ENCODE data around the gene PWWP2B. TPM values are rescaled to one million over a fixed set of nuclear protein-coding genes. Genes with fewer than 3 reads are reported as not detected.

The PWWP2B gene
- total and polyA plus RNA-seq, 2 of the 8 experiments (the other 6 are each of a cell fraction or from before 2014, with no cell fraction given): 5.3 to 10.8 TPM

- no peak for FAIRE-seq
- CTCF ChIA-PET (ENCODE audit: partially characterized antibody): interaction anchor here (0.9 to 1.6 kb wide), 6 partner anchors 9 to 64 kb away, joined by 3 to 5 read pairs (median 3); no protein-coding TSS in a partner anchor
- Histone ChIP-seq H2BK12ac (ENCODE audit: low read depth, low read length) (peak overlapping the region; percentile 71; the same call in 1 of the 2 replicates), H3K79me2 (ENCODE audit: control insufficient read depth in 1 of 2, insufficient read depth in 2 of 2, low read length in 2 of 2) (no peaks in the 10 kb centered on the region), H3K27me3 (replicated peaks in 1 of 4; ENCODE audit: control insufficient read depth in 3 of 4, extremely low read depth in 1 of 4, insufficient read depth in 3 of 4, low read length in 3 of 4) (no peaks in the 10 kb centered on the region), H3K79me1 (ENCODE audit: low read depth, low read length) (no peaks in the 10 kb centered on the region), H3K4me3 (ENCODE audit: extremely low read depth in 1 of 4, insufficient read depth in 2 of 4, low read depth in 3 of 4, low read length in 4 of 4) (no peak overlapping the region), H3K9me3 (ENCODE audit: insufficient read depth in 2 of 2, low read depth in 1 of 2, low read length in 1 of 2) (no peaks in the 10 kb centered on the region), H4K5ac (ENCODE audit: insufficient read length, low read depth, low read length) (peak overlapping the region; percentile 48), H3K18ac (ENCODE audit: extremely low read depth, low read length) (peak overlapping the region; percentile 75), H2BK20ac (ENCODE audit: low read length) (0 out of 2 replicates have a peak overlapping the region, but pooled peaks have one; percentile 80), H3K56ac (replicated peaks; ENCODE audit: insufficient read length, low read depth, low read length) (peak overlapping the region; percentile 25), H3K14ac (ENCODE audit: insufficient read length) (no peak overlapping the region), H2BK120ac (replicated peaks; ENCODE audit: low read depth, low read length) (peak overlapping the region; percentile 63), H3K4me1 (replicated peaks in 1 of 4; ENCODE audit: control insufficient read depth in 3 of 4, insufficient read depth in 4 of 4, low read length in 3 of 4) (peaks cover 0 to 12% (median 9%) of the 10 kb centered on the region in 4 experiments; a peak in 6 of 7 replicates), H2BK5ac (ENCODE audit: low read depth, low read length) (peak overlapping the region; percentile 52; the same call in 1 of the 2 replicates), H2AFZ (ENCODE audit: low read length) (no peak overlapping the region), H3K4ac (replicated peaks; ENCODE audit: insufficient read length, low read depth, low read length) (no peak overlapping the region), H3K36me3 (ENCODE audit: control insufficient read depth in 2 of 4, insufficient read depth in 4 of 4, low read length in 3 of 4) (no peaks in the 10 kb centered on the region), H3K4me2 (ENCODE audit: insufficient read depth in 1 of 2, low read depth in 2 of 2, low read length in 2 of 2) (no peak overlapping the region), H4K8ac (ENCODE audit: extremely low read depth, insufficient read depth, low read length) (peak overlapping the region; percentile 75; the same call in 1 of the 2 replicates), H3K23ac (ENCODE audit: insufficient read length) (no peak overlapping the region), H4K91ac (replicated peaks; ENCODE audit: insufficient read length, low read length) (peak overlapping the region; percentile 77), H4K20me1 (replicated peaks in 1 of 2; ENCODE audit: control insufficient read depth in 1 of 2, insufficient read depth in 2 of 2, low read length in 2 of 2) (peaks cover 0 to 7% of the 10 kb centered on the region in 2 experiments), H2BK15ac (ENCODE audit: low read length) (peak overlapping the region; percentile 66), H3K9ac (replicated peaks in 1 of 4; ENCODE audit: extremely low read depth in 1 of 4, low read depth in 3 of 4, low read length in 3 of 4) (no peak overlapping the region), H2AK5ac (ENCODE audit: low read depth, low read length) (0 out of 2 replicates have a peak overlapping the region, but pooled peaks have one; percentile 53), H3K23me2 (ENCODE audit: low read depth, low read length) (peaks cover 8% of the 10 kb centered on the region; the same call in 1 of the 2 replicates), H3K27ac (ENCODE audit: low read depth, low read length) (no peak overlapping the region)
- DNase-seq (ENCODE audit: low read depth in 1 of 2, low spot score in 2 of 2): no peak
- TF ChIP-seq EZH2 (IDR thresholded peaks at IDR 0.05; ENCODE audit: low read depth, low read length, severe bottlenecking) (peak; percentile 27), SRF (IDR thresholded peaks at IDR 0.05; ENCODE audit: low read depth, low read length) (no peak)
- POLR2A ChIA-PET (ENCODE audit: partially characterized antibody): interaction anchor here (0.6 to 1.6 kb wide), 5 partner anchors 10 to 29 kb away, joined by 3 to 10 read pairs (median 4); no protein-coding TSS in a partner anchor
- WGBS, 2 experiments (ENCODE audit: extremely low coverage in 1 of 2, insufficient coverage in 1 of 2, insufficient read length in 1 of 2, insufficient replicate concordance in 2 of 2, low coverage in 1 of 2, low lambda C conversion rate in 2 of 2, missing lambda C conversion rate in 1 of 2): 67% methylated on average over 15 of the region's 16 CpGs; no CpG with 5 or more reads in 1 of the 2 experiments
Observed at GRCh38 chr10:132389433-132390169, 7.4 kb upstream of the PWWP2B start.

Data from H1 (cell line).